Measurements from ENCODE around the gene AAMP.
A peak's percentile ranks its signal among the peaks of the same experiment; 100 is the strongest.
"Not testable (repeated sequence)": the region's sequence is repeated elsewhere in the genome, so short reads cannot be mapped to it uniquely, and the experiment has no call there.

The AAMP gene

GRCh38 chr2:218269900-218270720 lies at the start of gene AAMP, which contains the start of gene PNKD:
AAMP (minus strand) TSS chr2:218270137; CDS start chr2:218270086, 51 bp downstream.
PNKD (plus strand) TSS chr2:218270519; CDS start chr2:218270536, 17 bp downstream.
- DNase-seq (ENCODE audit: low read depth in 2 of 2, low spot score in 1 of 2): peak; percentile 100

- no peak for DNase-seq (ENCODE audit: low read depth in 2 of 2, low spot score in 1 of 2)
Observed at GRCh38 chr2:218318241-218318640, 48.3 kb upstream of the AAMP start.

- DNase-seq (ENCODE audit: low read depth in 2 of 2, low spot score in 1 of 2): no peak
Observed at GRCh38 chr2:218317835-218318234, 47.9 kb upstream of the AAMP start.

GRCh38 chr2:218317303-218317630 lies 47.3 kb upstream of the AAMP start:
- no peak for DNase-seq (ENCODE audit: low read depth in 2 of 2, low spot score in 1 of 2)

GRCh38 chr2:218315397-218315796 lies 45.5 kb upstream of the AAMP start:
- no peak for DNase-seq (ENCODE audit: low read depth in 2 of 2, low spot score in 1 of 2)

- not testable (repeated sequence) for DNase-seq (ENCODE audit: low read depth in 2 of 2, low spot score in 1 of 2)
Observed at GRCh38 chr2:218314764-218315163, 44.8 kb upstream of the AAMP start.

GRCh38 chr2:218313356-218313755 lies 43.4 kb upstream of the AAMP start:
- no peak for DNase-seq (ENCODE audit: low read depth in 2 of 2, low spot score in 1 of 2)

- no peak for DNase-seq (ENCODE audit: low read depth in 2 of 2, low spot score in 1 of 2)
Observed at GRCh38 chr2:218312267-218312756, 42.4 kb upstream of the AAMP start.

- DNase-seq (ENCODE audit: low read depth in 2 of 2, low spot score in 1 of 2): not testable (repeated sequence)
Observed at GRCh38 chr2:218311541-218312266, 41.8 kb upstream of the AAMP start.

GRCh38 chr2:218310853-218311540 lies 41.1 kb upstream of the AAMP start:
- no peak for DNase-seq (ENCODE audit: low read depth in 2 of 2, low spot score in 1 of 2)

- no peak for DNase-seq (ENCODE audit: low read depth in 2 of 2, low spot score in 1 of 2)
Observed at GRCh38 chr2:218307415-218308090, 37.6 kb upstream of the AAMP start.

- no peak for DNase-seq (ENCODE audit: low read depth in 2 of 2, low spot score in 1 of 2)
Observed at GRCh38 chr2:218306184-218306920, 36.4 kb upstream of the AAMP start.

GRCh38 chr2:218305383-218305782 lies 35.4 kb upstream of the AAMP start:
- DNase-seq (ENCODE audit: low read depth in 2 of 2, low spot score in 1 of 2): no peak

GRCh38 chr2:218301176-218301819 lies 31.4 kb upstream of the AAMP start:
- DNase-seq (ENCODE audit: low read depth in 2 of 2, low spot score in 1 of 2): peak; percentile 73 to 78

GRCh38 chr2:218300141-218300540 lies 30.2 kb upstream of the AAMP start:
- DNase-seq (ENCODE audit: low read depth in 2 of 2, low spot score in 1 of 2): no peak

GRCh38 chr2:218298314-218298875 lies 28.5 kb upstream of the AAMP start:
- no peak for DNase-seq (ENCODE audit: low read depth in 2 of 2, low spot score in 1 of 2)

GRCh38 chr2:218296847-218297246 lies 26.9 kb upstream of the AAMP start:
- DNase-seq (ENCODE audit: low read depth in 2 of 2, low spot score in 1 of 2): no peak

GRCh38 chr2:218296200-218296599 lies 26.3 kb upstream of the AAMP start:
- DNase-seq (ENCODE audit: low read depth in 2 of 2, low spot score in 1 of 2): no peak

- no peak for DNase-seq (ENCODE audit: low read depth in 2 of 2, low spot score in 1 of 2)
Observed at GRCh38 chr2:218295029-218295428, 25.1 kb upstream of the AAMP start.

All from stimulated activated CD8-positive, alpha-beta memory T cell treated with anti-CD3 and anti-CD28 coated beads, Interleukin-4, amount 100 ng/mL, for 1 hour (primary cell).